ENCODE measurements around the gene TSPAN15.

DNA sequence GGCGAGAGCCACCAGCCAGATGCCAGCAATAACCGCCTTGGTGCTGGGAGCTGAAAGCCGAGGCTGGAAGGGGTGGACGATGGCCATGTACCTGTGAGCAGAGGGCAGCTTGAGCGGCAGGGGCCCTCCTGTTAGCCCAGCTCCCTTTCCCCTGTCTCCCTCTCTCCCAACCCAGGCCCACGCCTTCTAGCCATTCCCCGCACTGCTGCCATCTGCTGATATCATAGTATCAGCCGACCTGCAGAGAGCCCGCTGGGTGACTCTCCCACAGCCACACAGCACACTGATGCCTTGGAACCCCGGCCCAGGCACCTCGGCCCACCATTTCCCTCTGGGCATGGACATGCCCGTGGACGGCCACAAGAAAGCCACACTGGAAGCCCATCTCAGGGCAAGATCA, 36.2 kb upstream of the TSPAN15 start:
- no peak for TF ChIP-seq EZH2phosphoT487 (IDR thresholded peaks at IDR 0.05; ENCODE audit: borderline replicate concordance, low read depth, low read length)
- TF ChIP-seq, protein P1, sequence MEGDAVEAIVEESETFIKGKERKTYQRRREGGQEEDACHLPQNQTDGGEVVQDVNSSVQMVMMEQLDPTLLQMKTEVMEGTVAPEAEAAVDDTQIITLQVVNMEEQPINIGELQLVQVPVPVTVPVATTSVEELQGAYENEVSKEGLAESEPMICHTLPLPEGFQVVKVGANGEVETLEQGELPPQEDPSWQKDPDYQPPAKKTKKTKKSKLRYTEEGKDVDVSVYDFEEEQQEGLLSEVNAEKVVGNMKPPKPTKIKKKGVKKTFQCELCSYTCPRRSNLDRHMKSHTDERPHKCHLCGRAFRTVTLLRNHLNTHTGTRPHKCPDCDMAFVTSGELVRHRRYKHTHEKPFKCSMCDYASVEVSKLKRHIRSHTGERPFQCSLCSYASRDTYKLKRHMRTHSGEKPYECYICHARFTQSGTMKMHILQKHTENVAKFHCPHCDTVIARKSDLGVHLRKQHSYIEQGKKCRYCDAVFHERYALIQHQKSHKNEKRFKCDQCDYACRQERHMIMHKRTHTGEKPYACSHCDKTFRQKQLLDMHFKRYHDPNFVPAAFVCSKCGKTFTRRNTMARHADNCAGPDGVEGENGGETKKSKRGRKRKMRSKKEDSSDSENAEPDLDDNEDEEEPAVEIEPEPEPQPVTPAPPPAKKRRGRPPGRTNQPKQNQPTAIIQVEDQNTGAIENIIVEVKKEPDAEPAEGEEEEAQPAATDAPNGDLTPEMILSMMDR (conservative IDR thresholded peaks at IDR 0.05; ENCODE audit: low read length) = no peak
